Peyer's patch (tissue), 4 donors: Measurements from ENCODE around the gene MAOB. TPM values are rescaled to one million over a fixed set of nuclear protein-coding genes. Genes with fewer than 3 reads are reported as not detected.

Source experiments
- DNase-seq, 3 donors: peaks; one replicate each; pipeline ENCODE4 v3.0.0-alpha.2; 2017 to 2019
- H3K27ac ChIP-seq, 4 donors: fragments of 200-600 bp; sonication (generic); one replicate each; pipeline ENCODE4 v1.5.1; 2016 to 2019
- H3K27me3 ChIP-seq, 2 donors: fragments of 200-600 bp; sonication (generic); one replicate each; pipeline ENCODE4 v1.5.1; 2019
- H3K36me3 ChIP-seq, 3 donors: fragments of 200-600 bp; sonication (generic); one replicate each; pipeline ENCODE4 v1.5.1; 2016 to 2019
- H3K4me1 ChIP-seq, 4 donors: fragments of 200-600 bp; sonication (generic); one replicate each; pipeline ENCODE4 v1.5.1; 2016 to 2019
- H3K4me3 ChIP-seq, 4 donors: fragments of 200-600 bp; sonication (generic); 1 replicate in 3 of 4; 2 replicates in 1 of 4; pipeline ENCODE4 v1.5.1; 2016 to 2019; ENCODE audit warnings: mild to moderate bottlenecking in 1 of 4
- H3K9me3 ChIP-seq, 4 donors: fragments of 200-600 bp; sonication (generic); one replicate each; pipeline ENCODE4 v1.5.1; 2016 to 2019; ENCODE audit warnings: mild to moderate bottlenecking in 1 of 4
- CTCF ChIP-seq, 6 experiments: fragments of 450-650 bp in 4 of 6; fragments of 200-600 bp in 2 of 6; sonication (generic) in 1 of 6; IDR thresholded peaks; one replicate each; pipeline ENCODE4 v1.5.1; 2017 to 2019; ENCODE audit warnings: antibody characterized with exemption in 6 of 6, mild to moderate bottlenecking in 3 of 6, moderate library complexity in 1 of 6
- POLR2A ChIP-seq, 2 donors: fragments of 450-650 bp; IDR thresholded peaks; one replicate each; pipeline ENCODE4 v1.5.1; 2017; ENCODE audit warnings: antibody characterized with exemption in 2 of 2, mild to moderate bottlenecking in 2 of 2, moderate library complexity in 2 of 2
- total RNA-seq, 4 donors: library from RNA; depleted of rRNA; stranded (reverse); fragments of >200 nt; gene quantifications; one replicate each; pipeline ENCODE4 v1.1.0, GENCODE V29; 2016

Gene MAOB
- total RNA-seq, 4 donors from 2014 or later, result 13.2 to 81.8 (median 64.2) TPM

DNA sequence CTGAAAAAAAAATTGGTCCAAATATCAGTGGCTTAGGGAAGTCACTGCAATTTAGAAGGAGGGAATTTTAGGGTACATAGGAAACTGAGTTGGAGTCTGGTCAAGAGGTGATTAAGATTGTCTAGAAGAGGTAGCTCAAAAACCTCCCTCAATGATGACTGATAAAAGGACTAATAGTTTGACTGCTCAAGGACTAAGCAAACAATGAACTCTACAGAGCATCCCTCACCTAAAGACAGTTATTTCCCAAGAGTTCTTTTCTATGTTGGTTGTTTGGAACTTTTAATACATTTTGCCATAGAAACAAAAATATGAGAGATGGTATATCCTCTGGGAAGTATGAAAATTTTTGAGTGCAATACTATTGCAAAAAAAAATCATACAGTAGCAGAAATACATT is 35.7 kb downstream of the MAOB start:
- H3K27me3 ChIP-seq, result no peaks in the 10 kb centered on the region
- H3K9me3 ChIP-seq, result no peaks in the 10 kb centered on the region
- no peaks in the 10 kb centered on the region for H3K4me1 ChIP-seq
- no peak for DNase-seq
- H3K36me3 ChIP-seq, result no peaks in the 10 kb centered on the region
- H3K4me3 ChIP-seq, result no peak overlapping the region
- TF ChIP-seq CTCF (IDR thresholded peaks at IDR 0.05) (no peak), POLR2A (IDR thresholded peaks at IDR 0.05) (no peak)
- H3K27ac ChIP-seq, result no peak overlapping the region

DNA sequence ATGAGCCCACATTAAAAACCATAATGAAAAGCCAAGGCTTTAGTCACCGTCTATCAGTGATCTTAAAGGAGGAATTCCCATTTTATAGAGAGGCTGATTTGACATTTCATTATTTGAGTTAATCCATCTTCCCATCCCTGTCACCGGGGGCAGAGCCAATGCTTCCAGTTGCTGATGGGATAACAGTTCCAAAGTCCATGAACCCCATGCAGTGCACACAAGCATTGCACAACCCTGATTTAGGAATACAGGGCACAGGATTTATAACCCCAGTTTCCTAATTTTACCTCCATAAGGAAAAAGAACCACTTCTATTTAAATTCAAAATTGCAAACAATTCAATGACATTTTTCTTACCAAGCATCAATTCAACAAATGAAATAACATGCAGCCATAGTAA is 36.5 kb downstream of the MAOB start:
- Histone ChIP-seq H3K4me1 (no peaks in the 10 kb centered on the region), H3K27me3 (no peaks in the 10 kb centered on the region), H3K27ac (no peak overlapping the region), H3K4me3 (no peak overlapping the region), H3K9me3 (no peaks in the 10 kb centered on the region), H3K36me3 (no peaks in the 10 kb centered on the region)
- TF ChIP-seq CTCF (IDR thresholded peaks at IDR 0.05) (no peak), POLR2A (IDR thresholded peaks at IDR 0.05) (no peak)
- no peak for DNase-seq

DNA sequence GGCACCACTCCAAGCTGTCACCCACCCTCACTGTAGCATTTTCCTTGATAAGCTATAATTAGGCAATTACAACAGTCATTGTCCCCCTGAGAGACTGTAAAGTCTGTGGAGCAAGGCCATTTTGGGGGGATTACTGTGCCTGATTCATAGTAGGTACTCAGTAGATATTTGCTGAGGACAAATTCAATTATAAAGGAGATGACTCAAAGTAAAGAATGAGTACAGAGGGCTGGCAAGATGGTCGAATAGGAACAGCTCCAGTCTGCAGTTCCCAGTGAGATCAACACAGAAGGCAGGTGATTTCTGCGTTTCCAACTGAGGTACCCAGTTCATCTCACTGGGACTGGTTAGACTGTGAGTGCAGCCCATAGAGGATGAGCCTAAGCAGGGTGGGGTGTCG is 42.0 kb downstream of the MAOB start:
- DNase-seq, result no peak
- Histone ChIP-seq H3K9me3 (no peaks in the 10 kb centered on the region), H3K4me3 (no peak overlapping the region), H3K27me3 (no peaks in the 10 kb centered on the region), H3K27ac (no peak overlapping the region), H3K36me3 (no peaks in the 10 kb centered on the region), H3K4me1 (no peaks in the 10 kb centered on the region)
- TF ChIP-seq CTCF (IDR thresholded peaks at IDR 0.05) (no peak), POLR2A (IDR thresholded peaks at IDR 0.05) (no peak)

DNA sequence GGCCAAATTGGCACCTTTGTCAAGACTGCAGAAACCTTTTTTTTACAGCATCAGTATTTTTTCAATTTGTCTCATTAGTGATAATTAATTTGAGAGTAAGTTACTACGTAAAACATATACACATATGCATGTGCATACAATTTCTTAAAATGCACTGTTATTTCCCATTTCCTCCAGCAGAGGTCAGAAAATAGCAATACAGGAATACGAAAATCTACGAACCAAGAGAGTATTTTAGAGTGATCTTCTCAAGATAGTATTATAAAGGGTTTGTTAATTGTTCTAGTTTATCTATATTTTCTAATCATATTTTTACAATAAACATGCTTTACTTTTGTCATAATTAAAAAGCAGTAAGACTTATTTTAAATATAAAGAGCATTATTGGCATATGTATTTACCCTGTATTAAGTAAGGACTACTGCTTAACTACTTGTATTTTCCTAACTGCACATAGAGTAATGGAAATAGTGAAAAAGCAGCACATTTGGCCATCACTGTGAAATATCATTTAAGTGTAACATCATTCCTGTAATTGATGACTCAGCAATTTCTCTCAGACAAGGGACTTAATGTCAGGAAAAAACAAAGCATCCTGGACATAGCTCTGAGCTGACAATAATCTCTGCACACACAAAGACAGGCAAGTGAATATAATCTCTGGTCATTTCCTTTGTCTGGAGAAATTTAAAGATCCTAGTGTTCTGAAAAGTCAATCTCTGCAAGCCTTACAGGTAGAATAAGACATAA is 45.6 kb downstream of the MAOB start:
- Histone ChIP-seq H3K36me3 (no peaks in the 10 kb centered on the region), H3K27ac (no peak overlapping the region), H3K4me1 (no peaks in the 10 kb centered on the region), H3K4me3 (no peak overlapping the region), H3K27me3 (no peaks in the 10 kb centered on the region), H3K9me3 (no peaks in the 10 kb centered on the region)
- no peak for DNase-seq
- TF ChIP-seq POLR2A (IDR thresholded peaks at IDR 0.05), result no peak
- TF ChIP-seq CTCF (IDR thresholded peaks at IDR 0.05), result peak; percentile 16 to 78 (median 58)

DNA sequence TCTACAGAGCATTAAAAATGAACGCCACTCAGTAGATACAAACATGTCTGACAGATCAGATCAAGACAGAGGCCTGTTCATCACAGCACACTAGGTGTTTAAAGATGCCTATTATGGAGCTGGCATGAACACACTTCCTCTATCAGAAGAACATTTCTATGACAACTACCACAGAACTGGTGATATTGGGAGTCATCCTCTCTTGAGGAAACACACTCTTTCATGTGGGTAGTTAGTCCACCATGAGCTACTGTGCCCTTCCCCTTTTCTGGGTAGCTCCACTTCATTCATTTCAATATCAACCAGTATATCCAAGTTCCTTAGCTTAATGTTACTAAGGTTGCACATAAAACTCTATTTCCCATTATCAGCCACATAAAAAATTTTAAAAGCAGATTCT is 46.7 kb downstream of the MAOB start:
- no peak for TF ChIP-seq CTCF (IDR thresholded peaks at IDR 0.05)
- no peak for TF ChIP-seq POLR2A (IDR thresholded peaks at IDR 0.05)
- Histone ChIP-seq H3K4me3 (no peak overlapping the region), H3K36me3 (no peaks in the 10 kb centered on the region), H3K27me3 (no peaks in the 10 kb centered on the region), H3K9me3 (no peaks in the 10 kb centered on the region), H3K27ac (no peak overlapping the region), H3K4me1 (no peaks in the 10 kb centered on the region)
- no peak for DNase-seq
